Suppressor macrophage treated with lipopolysaccharide for 4 hours (primary cell): ENCODE results near the gene NFKBIZ.
"Not testable (repeated sequence)": the region's sequence is repeated elsewhere in the genome, so short reads cannot be mapped to it uniquely, and the experiment has no call there.

Source experiments
- DNase-seq: peaks from one replicate; pipeline ENCODE4 v3.0.0-alpha.2; 2020

NFKBIZ gene

DNA sequence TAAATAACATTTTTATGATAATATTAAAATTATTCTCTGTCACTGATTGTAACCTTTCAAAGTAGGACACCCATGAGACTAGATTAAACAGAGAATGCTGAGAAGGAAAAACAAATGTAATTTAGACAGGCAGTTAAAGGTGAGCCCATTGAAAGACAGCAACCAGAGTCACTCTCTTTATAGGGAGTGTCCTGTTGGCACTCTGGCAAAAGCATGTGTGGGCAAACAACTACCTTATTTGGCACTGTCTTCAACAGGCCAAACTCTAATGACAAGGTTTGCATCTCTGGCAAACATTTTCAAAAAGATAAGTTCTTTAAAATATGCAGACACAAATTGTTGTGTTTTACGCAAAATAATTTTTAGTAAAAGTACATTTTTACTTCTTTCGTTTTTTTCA lies 29.8 kb downstream of the NFKBIZ start:
- no peak for DNase-seq

DNA sequence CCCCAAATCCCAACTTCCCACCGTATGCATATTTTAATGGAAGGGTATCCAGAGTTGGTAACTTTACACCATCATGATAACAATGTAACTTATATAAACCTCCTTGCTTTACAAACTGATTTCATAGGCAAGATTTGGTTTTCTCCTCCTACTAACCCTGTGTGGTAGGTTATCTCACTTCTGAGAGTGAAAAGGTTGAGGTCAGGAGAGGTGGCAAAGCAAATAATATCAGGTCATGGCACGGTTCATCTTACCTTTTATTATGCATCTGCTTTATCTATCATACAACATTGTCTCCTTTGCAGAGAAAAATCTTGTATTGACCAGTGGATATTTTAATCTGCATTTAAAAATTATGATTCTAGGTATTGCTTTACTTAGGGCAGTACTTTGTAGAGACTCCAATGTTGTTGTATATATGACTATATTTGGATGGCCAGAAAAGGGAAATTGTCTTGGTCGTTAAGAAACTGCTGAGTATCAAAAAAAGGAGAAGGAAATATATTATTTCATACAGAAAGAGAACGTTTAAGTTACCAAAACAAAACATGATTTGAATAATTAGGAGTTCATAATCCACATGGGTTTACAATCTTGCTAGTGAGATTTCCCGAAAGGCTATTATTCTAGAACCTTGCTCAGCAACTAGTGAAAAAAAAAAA lies 30.4 kb downstream of the NFKBIZ start:
- peak; percentile 29 for DNase-seq

DNA sequence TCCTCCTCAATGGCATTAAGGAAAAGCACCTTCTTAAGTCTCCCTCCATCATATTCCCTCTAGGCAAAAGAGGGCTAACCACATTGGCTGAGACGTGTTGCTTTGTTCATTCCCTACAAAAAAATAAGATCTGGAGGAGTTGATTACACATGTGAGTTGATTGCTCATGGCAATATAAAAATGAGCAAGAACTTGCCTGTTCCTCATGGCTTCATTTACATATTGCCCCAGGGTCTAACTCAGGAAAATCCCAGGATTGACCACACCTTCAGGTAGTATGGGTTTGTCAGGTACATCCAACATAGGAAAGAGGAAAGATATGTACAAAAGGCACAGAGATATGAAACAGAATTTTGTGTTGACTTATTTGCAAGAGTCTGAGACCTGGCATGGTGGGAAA lies 35.5 kb downstream of the NFKBIZ start:
- DNase-seq, result no peak

DNA sequence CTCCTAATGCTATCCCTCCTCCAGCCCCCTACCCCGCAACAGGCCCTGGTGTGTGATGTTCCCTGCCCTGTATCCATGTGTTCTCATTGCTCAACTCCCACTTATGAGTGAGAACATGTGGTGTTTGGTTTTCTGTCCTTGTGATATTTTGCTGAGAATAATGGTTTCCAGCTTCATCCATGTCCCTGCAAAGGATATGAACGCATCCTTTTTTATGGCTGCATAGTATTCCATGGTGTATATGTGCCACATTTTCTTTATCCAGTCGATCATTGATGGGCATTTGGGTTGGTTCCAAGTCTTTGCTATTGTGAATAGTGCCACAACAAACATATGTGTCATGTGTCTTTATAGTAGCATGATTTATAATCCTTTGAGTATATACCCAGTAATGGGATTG lies 36.3 kb downstream of the NFKBIZ start:
- not testable (repeated sequence) for DNase-seq

DNA sequence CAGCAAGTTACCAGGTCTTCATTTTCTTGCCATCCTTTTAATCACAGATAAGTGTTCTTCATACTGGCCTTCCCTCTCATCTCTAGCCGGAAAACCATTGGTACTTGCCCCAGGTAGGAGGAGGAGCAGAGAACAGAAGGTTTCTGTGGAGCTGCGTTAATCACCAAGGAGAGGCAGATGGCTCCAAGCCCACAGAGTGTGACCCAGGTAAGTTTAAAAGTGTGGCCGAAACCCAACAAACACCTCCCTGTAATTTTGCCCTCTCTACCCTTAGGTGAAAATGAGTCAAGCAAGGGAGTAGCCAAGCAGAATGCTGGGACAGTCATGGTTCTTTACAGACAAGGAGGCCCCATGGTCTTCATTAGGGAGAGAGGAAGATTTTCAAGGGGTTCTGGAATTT lies 37.3 kb downstream of the NFKBIZ start:
- DNase-seq, result no peak

DNA sequence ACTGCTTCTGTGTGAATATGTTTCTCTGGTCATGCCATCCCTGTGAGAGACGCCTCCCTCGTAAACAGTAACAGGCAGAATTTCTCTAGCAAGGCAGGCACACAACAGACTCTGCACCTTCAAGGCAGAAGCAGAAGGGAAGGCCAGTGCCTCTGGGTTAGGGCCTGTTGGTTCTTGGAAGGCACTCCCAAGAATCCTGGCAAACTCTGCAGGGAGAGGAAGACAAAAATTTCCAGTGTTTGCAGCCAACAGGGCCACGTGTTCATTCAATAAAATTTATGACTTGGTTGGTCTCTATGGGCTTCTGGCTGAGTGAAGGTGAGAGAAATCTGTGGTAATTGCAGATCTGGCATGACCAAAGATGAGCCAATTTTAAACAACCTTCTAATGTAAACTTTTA lies 39.3 kb downstream of the NFKBIZ start:
- DNase-seq, result no peak

DNA sequence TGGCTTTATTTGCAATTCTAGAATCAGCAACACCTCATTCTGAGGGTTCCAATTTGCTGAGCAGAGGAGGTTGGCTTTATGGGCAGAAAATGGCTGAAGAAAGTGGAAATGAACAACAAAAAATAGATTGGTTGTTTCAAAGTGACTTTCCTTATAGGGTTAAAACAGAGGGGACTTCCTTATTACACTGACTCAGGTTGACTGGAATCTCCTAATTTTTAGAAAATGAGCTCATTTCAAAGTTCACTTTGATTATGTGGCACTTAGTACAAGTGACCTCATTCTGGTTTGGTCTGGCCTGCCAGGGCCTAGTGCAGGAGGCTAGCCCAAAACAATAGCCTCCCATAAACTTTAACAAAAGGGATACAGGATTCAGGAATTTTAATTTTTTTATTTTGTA lies 41.4 kb downstream of the NFKBIZ start:
- peak; percentile 73 for DNase-seq

DNA sequence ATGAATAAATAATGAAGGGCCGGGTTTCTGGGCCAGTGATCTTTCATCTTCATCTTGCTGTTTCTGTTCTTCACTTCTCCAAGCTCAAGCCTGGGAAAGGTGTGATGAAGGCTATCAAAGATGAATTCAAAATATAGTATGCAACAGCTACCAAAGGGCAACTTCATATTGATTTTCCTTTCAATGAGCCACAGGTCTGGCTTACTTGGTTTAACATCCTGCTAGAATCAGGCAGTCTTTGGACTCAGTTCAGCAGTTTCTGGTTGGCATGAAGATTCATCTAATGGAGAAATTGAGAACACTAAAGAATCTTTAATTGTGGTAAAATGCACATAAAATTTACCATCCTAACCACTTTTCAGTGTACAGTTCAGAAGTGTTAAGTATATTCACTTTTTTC lies 43.3 kb downstream of the NFKBIZ start:
- DNase-seq, result no peak

DNA sequence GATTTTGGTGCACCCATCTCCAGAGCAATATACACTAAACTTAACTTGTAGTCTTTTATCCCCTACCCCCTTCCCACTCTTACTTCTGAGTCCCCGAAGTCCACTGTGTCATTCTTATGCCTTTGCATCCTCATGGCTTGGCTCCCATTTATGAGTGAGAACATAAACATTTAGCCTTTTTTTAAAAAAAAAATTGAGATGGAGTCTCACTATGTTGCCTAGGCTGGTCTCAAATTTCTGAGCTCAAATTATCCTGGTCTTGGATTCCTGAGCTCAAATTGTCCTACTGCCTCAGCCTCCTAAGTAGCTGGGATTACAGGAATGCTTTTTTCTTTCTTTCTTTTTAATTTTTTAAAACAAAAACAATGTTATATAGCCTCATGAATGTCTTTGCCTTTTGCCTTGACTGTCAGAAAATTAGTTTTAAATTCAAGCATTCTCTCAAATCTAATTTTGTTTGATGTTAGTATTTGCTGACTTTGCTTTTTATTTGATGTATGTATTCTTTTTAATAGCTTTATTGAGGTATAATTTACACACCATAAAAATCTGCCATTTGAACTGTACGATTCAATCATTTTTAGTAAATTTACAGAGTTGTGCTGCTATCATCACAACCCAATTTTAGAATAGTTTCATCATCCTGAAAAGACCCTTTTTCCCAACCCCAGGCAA lies 46.9 kb downstream of the NFKBIZ start:
- no peak for DNase-seq

DNA sequence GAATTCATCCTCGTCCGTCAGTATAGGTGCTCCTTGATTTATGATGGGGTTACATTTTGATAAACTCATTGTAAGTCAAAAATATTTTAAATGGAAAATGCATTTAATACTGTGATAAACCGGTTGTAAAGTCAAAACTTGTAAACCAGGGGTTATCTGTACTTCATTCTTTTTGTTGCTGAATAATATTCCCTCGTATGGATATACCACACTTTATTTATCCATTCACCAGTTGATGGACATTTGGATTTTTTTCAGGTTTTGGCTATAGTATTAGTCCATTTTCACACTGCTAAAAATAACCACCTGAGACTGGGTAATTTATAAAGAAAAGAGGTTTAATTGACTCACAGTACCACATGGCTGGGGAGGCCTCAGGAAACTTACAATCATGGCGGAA lies 47.7 kb downstream of the NFKBIZ start:
- DNase-seq, result no peak

DNA sequence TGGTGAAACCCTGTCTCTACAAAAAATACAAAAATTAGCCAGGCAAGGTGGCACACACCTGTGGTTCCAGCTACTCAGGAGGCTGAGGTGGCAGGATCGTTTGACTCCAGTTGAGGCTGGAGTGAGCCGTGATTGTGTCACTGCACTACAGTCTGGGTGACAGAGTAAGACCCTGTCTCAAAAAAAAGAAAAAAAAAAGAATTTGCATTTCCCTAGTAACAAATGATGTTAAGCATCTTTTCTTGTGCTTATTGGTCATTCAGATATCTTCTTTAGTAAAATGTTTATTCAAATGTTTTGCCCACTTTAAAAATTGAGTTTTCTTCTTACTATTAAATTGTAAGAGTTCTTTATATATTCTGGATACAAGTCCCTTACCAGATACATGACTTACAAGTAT lies 48.7 kb downstream of the NFKBIZ start:
- no peak for DNase-seq

DNA sequence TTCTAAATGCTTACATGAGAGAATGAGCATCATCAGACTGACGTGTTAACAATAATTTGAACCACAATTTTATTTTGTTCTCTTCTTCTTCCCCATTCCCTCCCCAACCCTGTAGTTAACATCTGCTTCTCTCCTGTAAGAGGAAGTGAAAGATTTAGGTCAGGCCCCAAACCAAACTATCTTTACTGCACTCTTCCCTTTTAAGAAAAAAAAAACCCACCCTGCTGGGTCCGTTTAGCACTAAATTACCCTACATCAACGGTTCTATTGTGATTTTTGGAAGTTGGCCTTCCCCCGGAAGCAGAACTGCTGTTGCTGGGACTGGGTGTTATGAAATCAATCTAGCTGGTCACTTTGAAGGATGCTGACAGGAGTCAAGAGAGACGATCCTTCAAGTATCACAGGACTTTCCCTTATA lies 49.4 kb downstream of the NFKBIZ start:
- DNase-seq, result peak; percentile 74

DNA sequence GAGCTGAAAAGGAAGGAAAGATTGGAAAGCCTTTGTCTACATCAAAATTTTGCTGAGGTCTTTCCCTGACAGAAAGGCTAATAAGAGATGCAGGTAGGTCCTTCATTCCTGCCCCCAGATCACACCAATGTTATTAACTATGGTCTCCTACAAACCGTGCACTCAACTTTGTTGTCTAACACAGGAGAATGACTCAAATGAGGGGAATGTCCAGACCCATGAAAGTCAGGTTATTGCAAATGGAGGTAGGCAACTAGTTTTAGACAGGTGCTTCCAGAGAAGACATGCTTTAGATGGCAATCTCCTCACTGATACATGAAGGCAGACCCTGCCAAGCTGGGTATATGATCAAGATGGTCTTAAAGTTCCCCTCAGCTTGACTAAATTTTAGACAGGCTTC lies 51.0 kb downstream of the NFKBIZ start:
- DNase-seq, result no peak

DNA sequence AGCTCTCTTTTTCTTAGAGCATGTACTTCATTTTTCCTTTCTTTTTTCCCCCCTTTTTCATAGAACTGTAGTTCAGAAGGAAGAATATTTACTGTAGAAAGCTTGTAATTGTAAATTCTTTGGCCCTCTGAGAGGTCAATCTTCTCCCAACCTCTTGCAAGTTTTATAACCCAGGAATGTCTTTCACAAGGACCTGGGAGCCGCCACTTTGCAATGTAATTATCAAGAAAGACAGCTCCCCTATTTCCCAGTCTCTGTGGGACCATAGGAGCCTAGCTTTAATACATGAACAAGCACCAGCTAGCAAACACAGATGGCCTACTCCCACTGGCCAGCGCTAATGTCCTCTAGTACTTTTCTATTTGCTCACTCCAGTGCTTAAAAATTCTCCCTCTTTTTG lies 51.4 kb downstream of the NFKBIZ start:
- no peak for DNase-seq

DNA sequence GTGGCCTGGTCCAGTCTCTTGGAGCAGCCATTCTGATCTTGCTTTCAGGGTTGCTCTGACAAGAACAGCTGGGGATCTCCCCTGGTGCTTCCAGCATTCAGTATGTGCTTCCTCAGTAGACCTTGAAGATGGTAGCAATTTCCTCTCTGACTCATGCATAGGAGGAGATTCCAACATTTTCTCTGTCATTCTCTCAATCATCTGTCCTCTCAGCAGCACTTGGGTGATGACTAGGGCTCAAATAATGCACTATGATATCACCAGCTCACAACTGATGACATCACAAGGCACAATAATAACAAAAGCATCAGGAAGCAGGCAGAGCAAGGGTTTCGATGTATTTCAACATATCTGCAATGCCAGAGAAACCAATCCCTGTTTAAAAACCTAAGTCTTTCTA lies 52.7 kb downstream of the NFKBIZ start:
- DNase-seq, result peak; percentile 95

DNA sequence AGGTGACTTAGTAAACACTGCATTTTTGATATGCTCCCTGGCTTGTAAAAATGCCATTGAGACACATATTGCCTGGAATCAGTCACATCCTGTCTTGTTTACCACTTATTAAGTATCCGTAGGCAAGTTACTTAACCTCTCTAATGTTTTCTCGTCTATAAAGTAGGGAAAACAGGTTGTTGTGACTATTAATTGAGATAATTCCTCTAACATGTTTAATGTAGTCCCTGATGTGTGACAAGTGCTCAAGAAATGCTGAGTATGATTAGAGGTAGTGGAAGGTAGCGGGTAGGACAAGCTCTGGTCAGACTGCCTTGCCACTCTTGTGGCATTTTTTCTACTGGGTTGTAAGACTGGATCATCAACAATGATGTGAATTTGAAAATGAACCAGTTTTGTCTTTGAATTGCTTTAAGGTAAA lies 54.1 kb downstream of the NFKBIZ start:
- DNase-seq, result no peak

DNA sequence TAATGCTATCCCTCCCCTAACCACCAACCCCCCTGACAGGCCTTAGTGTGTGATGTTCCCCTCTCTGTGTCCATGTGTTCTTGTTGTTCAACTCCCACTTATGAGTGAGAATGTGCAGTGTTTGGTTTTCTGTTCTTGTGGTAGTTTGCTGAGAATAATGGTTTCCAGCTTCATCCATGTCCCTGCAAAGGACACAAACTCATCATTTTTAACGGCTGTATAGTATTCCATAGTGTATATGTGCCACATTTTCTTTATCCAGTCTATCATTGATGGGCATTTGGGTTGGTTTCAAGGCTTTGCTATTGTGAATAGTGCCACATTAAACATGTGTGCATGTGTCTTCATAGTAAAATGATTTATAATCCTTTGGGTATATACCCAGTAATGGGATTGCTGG lies 56.3 kb downstream of the NFKBIZ start:
- not testable (repeated sequence) for DNase-seq
